NCI-H1092 treated with DMSO at 0.1 percent for 48 hours (cell line): ENCODE measurements around the gene MYH14.

Experiments
- DNase-seq: peaks from one replicate; lab custom pipeline; 2025; lab: John Stamatoyannopoulos, UW

Gene MYH14

DNA sequence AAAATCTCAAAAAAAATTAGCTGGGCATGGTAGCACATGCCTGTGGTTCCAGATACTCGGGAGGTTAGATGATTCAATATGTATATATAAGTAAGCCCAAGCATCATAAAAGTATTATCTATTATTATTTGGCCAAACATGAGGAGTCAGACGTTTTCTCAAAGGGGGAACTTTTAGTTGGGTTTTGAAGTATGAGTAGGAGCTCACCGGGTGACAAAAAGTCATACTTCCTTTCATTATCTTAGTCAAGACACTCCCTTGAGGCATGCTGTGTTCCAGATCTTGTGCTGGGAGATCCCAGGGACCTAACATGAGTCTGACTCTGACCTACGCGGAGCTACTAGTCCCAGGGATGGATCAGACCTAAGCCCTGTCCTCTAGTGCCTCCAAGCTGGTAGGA lies 8.2 kb upstream of the MYH14 start:
- DNase-seq: no peak

DNA sequence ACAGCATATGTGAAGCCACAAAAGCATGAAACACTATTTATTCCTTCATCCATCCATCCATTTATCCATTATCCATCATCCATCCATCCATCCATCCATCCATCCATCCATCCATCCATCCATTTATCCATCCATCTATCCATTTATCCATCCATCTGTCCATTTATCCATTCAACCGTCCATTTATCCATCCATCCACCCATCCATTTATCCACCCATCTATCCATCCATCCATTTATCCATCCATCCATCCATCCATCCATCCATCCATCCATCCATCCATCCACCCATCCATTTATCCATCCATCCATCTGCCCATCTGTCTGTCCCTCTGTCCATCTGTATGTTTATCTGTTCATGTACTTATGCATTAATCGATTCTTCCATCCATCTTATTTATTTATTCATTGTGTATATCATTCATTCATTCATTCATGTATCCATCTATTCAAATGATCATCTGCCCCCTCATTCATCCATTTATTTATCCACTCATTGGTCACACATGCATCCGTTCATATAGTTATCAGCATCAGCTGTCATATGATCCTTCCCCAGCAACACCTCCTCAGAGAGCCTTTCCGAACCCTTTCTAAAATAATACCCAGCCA lies 7.0 kb upstream of the MYH14 start:
- DNase-seq: no peak

DNA sequence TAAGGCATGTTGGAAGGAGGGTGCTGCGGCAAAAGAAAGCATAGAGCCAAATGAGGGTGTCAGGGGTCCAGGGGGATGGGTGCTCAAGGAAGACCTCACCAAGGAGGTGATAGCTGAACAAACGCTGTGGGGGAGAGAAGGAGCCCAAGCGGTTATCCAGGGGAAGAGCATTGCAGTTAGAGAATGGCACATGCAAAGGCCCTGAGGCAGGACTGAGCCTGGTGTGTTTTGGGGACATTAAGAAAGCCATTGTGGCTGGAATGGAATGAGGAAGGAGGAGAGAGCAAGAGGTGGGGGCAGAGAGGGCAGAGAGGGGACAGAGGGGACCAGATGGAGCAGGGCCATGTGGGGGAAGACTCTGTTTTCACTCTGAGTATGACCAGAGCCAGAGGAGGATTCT lies 6.1 kb upstream of the MYH14 start:
- no peak for DNase-seq

DNA sequence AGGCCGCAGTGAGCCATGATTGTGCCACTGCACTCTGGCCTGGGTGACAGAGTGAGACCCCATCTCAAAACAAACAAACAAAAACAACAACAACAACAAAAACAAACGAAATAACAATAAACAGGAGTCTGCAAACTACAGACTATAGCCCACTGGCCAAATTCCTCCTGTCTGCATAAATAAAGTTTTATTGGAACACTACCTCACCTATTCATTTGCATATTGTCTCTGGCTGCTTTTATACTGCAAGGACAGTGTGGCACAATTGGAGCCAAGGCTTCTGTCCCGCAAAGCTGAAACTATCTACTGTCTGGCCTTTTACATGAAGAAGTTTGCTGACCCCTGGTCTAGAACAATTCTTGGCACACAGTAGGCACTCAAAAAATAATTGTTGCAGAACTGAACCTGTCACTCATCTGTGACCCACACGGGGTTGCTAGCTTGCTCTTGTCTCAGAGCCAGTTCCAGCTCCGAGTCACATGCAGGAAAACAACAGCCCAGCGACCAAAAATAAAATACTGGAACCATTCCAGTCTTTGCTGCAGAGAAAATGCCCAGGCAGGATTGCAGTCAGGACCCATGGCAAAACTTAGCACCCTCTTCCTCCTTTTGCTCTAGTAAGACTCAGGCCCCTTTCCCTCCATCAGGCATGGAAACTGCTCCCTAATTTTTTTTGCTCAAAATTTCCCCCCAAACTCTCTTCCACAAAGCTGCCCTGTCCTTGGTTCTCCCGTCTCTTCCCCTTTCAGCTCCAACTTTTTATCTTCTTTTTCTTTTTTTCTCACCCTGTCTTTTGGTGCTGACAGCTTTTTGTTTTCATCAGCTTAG lies 4.8 kb upstream of the MYH14 start:
- no peak for DNase-seq

DNA sequence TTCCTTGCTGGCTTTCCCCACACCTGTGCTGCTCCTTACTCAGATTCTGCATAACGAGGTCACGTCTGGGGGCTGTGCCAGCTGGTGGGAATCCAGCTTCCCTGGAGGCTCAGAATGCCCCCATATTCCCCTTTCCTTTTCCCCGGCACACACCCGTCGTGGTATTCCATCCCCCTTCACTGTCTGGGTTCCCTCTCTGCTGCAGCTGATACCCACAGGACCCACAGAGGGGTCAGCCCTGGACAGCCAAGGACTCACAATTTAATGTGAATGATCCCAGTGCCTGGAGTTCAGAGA lies 4.2 kb upstream of the MYH14 start:
- no peak for DNase-seq

DNA sequence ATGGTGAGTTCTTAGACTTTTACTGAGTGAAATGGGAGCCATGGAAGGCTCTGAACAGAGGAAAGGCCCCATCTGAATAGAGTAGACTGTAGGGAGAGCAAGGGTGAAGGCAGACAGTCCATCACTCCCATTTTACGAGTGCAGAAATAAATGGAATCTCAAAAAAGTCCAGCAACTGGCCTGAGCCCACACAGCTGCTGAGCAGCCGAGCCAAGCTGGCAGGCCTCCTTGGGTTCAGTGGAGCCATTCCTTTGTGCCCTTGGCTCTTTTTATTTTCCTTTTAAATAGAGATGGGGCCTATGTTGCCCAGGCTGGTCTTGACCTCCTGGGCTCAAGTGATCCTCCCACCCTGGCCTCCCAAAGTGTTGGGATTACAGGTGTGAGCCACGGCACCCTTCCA lies 1.0 kb upstream of the MYH14 start:
- no peak for DNase-seq

DNA sequence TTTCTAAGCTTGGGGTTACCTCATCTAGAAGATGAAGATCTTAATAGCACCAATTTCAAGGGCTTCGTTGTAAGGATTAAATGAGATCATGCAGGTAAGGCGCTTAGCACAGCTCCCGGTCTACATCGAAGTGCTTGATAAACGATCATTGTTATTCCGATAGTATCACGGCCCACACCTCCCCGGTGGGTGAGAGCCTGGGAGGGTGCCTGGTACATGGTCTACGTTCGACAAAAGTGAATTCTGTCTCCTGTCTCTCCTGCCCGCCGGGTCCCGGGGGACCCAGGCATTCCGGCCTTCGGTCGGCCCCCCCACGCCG lies 501 bp upstream of the MYH14 start:
- no peak for DNase-seq

DNA sequence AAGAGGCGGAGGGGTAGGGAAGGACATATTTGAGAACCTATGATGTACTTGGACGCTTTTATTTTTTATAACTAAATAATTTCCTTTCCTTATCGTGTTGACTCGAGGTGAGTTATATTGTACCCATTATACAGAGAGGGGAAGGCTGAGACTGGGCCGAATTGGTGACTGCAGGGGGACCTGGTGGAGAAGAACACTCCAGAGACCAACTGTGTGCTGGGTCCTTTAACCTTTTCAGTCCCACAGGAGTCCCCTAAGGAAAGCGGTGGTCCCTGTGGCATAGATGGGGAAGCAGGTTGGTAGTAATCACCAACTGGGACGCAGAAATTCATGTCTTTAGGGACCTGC lies 633 bp downstream of the MYH14 start:
- DNase-seq: no peak

DNA sequence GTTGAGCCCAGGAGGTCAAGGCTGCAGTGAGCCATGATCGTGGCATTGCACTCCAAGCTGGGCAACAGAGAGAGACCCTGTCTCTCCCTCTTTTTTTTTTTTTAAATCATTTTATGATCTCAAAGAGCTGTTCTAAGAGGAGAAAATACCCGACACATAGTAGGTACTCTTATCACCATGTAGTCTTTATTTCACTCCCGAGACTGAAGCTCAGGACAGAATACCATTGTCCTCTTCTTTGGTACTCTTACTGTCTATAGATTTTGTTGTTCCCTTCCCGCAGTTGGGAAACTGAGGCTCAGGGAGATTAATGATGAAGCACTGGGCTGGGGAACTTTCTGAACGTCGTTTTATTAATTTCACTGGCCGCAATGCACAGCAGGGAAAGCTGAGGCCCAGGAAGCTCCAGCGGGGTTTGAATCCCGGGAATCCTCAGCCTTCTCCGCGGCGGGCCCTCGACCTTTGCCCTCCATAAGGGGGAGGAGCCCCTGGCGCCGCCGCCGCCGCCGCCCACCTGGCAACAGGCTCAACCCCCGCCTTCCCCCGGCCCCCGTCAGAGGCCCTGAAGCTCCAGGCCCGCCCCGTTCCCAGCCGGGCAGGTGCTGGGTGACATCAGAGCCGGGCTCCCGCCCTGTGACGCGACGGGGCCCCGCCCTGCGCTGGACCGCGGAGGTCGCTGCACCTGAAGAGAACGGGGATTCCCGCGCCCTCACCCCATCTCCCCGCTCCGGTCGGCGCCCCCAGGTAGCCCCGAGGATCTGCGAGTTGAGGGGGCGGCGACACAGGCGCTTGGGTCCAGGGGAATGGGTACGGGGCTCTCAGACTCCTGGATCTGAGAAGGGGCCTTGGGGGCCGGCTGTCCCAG lies 1.6 kb downstream of the MYH14 start:
- no peak for DNase-seq

DNA sequence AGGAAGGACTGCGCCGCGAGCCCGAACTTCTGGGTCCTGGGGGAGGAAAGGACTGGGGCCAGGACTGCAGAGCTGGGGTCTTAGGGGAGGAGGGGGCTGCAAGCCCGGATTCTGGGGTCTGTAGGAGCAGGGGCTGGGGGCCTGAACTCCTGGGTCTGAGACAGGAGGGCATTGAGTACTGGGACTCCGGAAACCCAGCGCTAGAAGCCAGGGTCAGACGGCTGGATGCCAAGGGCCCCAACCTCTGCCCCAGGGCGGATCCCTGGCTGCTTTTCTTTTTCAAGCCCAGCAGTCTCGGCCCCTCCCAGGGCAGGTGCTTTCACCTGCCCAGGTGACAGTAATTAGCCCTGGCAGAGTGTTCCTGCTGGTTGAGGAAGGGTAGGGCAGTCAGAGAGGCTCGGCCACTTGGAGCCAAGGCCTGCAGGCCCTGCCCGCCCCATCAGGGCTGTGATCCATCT lies 2.3 kb downstream of the MYH14 start:
- DNase-seq: no peak

DNA sequence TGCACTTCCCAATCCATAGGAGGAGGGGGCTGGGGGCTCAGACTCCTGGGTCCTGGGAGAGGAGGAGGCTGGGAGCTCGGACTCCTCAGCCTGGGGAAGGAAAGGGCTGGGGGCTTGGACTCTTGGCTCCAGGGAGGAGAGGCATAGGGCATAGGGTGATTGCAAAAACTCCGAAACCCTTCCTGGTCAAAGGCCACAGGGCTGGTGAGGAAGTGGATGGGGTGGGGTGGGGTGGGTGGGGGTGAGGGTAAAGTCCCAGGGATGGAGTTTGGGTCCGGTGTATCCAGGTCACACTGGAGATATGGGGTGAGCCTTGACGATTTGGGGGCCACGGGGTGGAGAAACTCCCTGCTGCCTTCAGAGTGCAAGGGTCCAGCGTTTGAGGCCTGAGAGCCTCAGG lies 2.8 kb downstream of the MYH14 start:
- DNase-seq: no peak

DNA sequence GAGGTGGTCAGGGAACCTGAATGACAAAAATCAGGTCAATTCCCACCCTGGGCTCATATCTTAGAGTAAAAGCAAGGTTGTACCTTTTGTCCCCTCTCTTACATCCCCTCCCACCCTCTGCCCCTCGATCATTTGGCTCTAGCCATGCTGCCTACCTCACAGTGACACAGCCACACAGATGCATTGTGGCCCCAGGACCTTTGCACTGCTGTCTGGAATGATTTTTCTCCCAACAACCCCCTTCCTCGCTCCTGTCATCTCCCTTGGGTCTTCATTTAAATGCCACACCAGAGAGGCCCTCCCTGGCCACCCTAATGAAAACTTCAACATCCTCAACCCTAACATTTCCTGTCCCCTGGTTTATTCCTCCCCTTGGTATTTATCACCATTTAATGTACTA lies 4.3 kb downstream of the MYH14 start:
- no peak for DNase-seq

DNA sequence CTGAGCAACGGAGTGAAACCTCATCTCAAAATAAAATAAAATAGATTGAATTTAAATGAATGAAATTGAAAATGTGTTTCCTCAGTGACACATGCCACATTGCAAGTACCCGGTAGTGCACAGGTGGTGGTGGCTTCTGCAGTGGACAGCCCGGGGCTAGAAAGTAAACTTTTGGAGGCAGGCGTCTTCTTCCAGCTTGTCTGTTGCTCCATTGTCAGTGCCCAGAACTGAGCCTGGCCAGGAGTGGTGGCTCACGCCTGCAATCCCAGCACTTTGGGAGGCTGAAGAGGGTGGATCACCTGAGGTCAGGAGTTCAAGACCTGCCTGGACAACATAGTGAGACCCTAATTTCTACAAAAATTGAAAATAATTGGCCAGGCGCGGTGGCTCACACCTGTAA lies 5.7 kb downstream of the MYH14 start:
- no peak for DNase-seq

DNA sequence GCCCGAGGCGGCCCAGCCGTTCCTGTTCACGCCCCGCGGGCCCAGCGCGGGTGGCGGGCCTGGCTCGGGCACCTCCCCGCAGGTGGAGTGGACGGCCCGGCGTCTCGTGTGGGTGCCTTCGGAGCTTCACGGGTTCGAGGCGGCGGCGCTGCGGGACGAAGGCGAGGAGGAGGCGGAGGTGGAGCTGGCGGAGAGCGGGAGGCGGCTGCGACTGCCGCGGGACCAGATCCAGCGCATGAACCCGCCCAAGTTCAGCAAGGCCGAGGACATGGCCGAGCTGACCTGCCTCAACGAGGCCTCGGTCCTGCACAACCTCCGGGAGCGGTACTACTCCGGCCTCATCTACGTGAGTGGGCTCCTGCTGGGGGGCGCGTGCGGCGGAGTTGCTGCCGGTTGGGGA lies 7.0 kb downstream of the MYH14 start:
- no peak for DNase-seq

DNA sequence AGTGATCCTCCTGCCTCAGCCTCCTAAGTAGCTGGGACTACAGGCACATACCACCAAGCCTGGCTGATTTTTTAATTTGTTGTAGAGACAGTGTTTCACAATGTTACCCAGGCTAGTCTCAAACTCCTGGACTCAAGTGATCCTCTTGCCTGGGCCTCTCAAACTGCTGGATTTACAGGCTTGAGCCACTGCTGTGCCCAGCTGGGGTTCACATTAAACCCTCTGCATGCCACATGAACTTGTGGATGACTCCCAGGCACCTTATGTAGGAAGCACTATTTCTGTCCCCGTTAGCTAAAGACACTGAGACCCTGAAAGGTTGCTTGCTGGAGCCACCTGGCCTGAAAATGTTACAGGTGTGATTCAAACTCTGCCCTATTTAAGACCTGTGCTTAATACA lies 10.5 kb downstream of the MYH14 start:
- no peak for DNase-seq

DNA sequence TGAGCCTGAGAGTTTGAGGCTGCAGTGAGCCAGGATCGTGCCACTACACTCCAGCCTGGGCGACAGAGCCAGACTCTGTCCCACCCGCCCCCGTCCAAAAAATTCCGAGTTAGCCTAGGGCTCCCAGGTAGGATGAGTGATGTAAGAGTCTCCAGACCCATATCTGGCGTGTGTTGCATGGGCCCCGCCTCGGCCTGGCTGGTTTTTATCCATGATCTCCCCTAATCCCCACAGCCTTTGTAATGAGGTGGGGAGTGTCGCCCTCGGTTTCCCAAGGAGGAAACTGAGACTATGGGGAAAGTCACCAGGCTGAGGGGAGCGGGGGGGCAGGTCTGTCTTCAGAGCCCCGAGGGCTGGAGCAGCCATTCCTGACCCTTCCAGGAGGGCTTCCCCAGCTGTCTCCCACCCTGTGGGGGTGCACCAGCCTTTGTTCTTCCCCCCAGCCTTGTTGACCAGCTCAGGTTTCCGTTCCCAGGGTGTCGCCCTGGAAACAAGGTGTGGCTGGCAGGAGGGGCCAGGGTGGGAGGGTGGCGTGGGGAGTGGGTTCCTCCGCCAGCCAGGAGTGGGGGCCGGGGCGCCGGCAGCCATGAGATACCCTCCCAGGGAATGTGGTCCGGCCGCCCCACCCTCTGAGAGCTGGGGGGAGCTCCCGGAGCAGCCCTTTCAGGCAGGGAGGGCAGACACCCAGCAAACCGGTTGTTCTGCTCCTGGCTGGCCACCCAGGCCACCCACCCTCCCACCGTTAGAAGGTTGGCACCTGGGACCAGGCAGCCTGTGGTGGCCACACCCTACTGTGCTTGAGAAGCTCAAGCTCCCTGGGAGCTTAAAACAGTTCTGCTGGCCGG lies 11.5 kb downstream of the MYH14 start:
- DNase-seq: no peak

DNA sequence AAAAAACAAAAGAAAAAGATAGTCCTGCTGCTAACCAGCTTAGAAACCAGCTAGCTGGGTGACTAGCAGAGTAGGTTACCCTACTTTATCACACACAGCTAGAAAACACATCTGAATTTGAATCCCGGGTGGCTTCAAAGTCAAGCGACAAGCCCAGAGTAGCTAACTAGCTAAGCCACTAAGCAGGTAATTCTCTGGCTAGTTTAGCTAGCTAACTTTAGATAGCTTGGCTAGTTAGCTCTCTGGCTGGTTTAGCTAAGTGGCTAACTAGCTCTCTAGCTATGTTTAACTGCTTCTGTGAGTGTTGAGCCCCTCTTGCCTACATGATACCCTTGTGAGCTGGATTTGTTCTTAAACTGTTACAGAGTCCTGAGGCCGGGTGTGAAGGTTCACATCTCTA lies 12.4 kb downstream of the MYH14 start:
- DNase-seq: no peak

DNA sequence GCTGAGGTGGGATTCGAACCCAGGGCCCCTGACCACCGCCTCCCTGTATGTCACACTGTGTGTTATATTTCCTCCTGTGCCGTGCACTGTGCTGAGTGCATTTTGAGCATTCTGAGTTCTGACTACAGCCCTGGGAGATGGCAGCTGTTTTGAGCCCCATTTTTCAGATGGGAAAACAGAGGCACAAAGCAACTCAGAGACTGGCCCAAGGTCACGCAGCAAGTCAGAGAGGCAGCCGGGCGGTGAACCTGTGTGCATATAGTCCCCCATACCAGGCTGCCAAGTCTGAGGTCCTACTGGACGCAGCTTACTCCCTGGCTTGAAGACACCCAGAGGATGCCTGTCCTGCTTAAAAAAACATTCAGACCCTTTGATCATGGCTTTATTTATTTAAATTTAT lies 17.7 kb downstream of the MYH14 start:
- DNase-seq: no peak

DNA sequence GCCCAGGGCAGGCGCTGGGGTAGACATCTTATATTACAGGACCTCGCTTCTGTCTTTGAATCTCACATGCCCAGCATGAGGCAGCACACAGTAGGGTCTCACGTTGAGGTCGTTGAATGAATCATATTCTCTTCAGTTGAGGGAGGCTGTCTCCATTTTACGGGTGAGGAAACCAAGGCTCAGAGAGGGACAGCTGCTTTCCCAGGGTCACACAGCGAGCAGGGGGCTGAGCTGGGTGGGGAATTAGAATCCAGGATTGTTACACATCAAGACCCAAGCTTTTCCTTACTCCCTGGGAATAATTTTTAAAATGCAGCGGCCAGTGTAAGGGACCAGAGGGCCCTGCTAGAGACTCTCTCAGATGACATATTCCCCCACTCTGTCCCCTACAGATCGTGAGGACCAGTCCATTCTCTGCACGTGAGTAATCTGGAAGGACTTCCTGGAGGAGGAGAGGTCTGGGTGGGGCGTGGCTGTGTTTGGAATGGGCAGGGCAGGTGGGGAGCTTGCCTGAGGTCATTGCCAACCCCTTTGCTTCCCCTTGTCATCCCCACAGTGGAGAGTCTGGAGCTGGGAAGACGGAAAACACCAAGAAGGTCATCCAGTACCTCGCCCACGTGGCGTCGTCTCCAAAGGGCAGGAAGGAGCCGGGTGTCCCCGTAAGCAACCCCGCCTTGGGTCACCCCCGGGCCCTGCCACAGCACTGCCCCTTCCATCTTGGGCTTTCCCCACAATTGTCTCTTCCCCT lies 19.4 kb downstream of the MYH14 start:
- DNase-seq: no peak

DNA sequence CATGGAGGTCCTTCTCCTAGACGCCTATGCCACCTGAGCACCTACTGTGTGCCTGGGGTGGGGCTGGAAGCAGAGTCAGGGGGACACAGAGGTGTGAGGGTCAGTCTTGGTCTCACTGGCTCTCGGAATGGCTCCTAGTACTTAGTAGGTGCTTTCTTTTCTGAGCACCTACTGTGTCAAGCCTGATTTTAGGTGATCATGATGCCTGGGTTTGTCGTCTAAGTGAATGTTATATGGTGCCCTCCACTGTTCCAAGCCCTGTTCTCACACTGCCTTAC lies 20.0 kb downstream of the MYH14 start:
- DNase-seq: no peak

DNA sequence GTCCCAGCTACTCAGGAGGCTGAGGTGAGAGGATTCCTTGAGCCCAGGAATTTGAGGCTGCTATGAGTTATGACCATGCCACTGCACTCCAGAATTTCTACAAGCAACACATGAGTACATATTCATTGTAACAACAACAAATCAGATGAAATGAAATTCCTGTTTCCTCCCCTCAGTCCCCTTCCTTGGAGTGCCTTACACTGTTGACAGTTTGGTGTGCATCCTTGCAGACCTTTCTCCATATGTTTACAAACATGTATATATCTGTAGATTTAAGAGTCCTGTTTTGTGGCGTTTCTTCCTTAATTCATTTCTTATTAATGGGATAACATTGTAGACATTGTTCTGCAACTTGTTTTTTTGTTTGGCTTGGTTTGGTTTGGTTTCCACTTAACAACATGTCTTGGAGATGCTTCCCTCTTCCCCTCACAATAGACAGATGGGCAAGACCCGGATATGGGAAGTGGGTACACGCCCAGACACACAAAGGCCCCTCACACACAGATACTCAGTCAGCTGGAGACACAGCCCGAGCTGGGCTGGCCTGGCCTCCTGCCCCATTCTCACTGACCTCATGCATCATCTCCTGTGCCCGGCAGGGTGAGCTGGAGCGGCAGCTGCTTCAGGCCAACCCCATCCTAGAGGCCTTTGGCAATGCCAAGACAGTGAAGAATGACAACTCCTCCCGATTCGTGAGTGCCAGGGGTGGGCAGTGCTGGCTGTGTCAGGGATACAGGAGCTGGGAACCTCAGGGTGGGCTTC lies 21.7 kb downstream of the MYH14 start:
- no peak for DNase-seq
